SH-SY5Y (cell line): ENCODE results near the gene CNTN6.

Source experiments
- GATA2 ChIP-seq: IDR thresholded peaks from 2 replicates; pipeline ENCODE4 v1.6.1; 2011; ENCODE audit warnings: mild to moderate bottlenecking, low read depth, low read length
- GATA3 ChIP-seq: IDR thresholded peaks from 2 replicates; pipeline ENCODE4 v1.6.1; 2011; ENCODE audit warnings: low read depth, mild to moderate bottlenecking, low read length, moderate library complexity

DNA sequence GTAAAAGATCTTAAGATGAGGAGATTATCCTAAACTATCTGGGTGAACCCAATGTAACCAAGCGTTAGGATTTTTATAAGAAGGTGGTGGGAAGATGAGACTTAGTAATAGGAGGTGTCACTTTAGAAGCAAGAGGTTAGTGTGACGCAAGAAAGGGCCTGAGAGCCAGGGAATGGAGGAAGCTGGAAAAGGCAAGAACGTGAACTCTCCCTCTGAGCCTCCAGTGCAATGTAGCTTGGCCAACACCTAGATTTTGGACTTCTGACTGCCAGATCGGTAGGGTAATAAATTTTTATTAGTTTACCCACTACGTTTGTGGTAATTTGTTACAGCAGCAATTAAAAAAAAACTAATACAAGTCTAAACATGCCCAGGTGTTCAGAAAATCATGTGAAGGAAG lies 20.8 kb upstream of the CNTN6 start:
- no peak for TF ChIP-seq GATA3
- no peak for TF ChIP-seq GATA2
